Body of pancreas (tissue), 4 donors: ENCODE data around the gene HIGD1C. TPM values are rescaled to one million over a fixed set of nuclear protein-coding genes. Genes with fewer than 3 reads are reported as not detected.

Source experiments
- ATAC-seq: fragments of 150-250 bp; one replicate; pipeline ENCODE4 v1.9.1; 2016
- DNase-seq, 4 donors: peaks; one replicate each; pipeline ENCODE4 v3.0.0-alpha.2; 2019
- H3K27ac ChIP-seq, 4 donors: fragments of 200-600 bp; sonication (generic); 1 replicate in 3 of 4; 2 replicates in 1 of 4; pipeline versions ENCODE4 v1.5.1 to v1.6.1; 2016 to 2019; ENCODE audit warnings: mild to moderate bottlenecking in 1 of 4, mixed read lengths in 1 of 4, moderate library complexity in 1 of 4
- H3K27me3 ChIP-seq, 2 donors: fragments of 200-600 bp; sonication (generic); one replicate each; pipeline ENCODE4 v1.6.0; 2016; ENCODE audit warnings: mild to moderate bottlenecking in 1 of 2
- H3K36me3 ChIP-seq, 2 donors: fragments of 200-600 bp; sonication (generic); replicated peaks in 1 of 2; 2 replicates each; pipeline ENCODE4 v1.5.1; 2016; ENCODE audit warnings: low read depth in 2 of 2; ENCODE audit not compliant: insufficient read depth in 1 of 2
- H3K4me1 ChIP-seq: fragments of 200-600 bp; sonication (generic); one replicate; pipeline ENCODE4 v1.6.0; 2016
- H3K4me3 ChIP-seq, 2 donors: fragments of 200-600 bp; sonication (generic); 1 replicate in 1 of 2; 2 replicates in 1 of 2; pipeline ENCODE4 v1.5.1; 2016 to 2019
- H3K9me3 ChIP-seq, 3 donors: fragments of 200-600 bp; sonication (generic); 1 replicate in 2 of 3; 2 replicates in 1 of 3; pipeline ENCODE4 v1.5.1; 2016
- POLR2A ChIP-seq, 3 donors: fragments of 450-650 bp; IDR thresholded peaks; one replicate each; pipeline ENCODE4 v1.6.1; 2016; ENCODE audit warnings: antibody characterized with exemption in 3 of 3, mild to moderate bottlenecking in 2 of 3
- WGBS, 2 donors: methylation state at CpG; one replicate each; pipeline ENCODE4 v1.1.5; 2017; 5-methylcytosine and 5-hydroxymethylcytosine counted together
- intact Hi-C: fragments of 100-400 bp; cut with DNase I; formaldehyde crosslinking; loops from one replicate; pipeline ENCODE4 v1.15.1; 2023
- total RNA-seq, 2 donors: library from RNA; depleted of rRNA; stranded (reverse); fragments of >200 nt; gene quantifications; one replicate each; pipeline ENCODE4 v1.1.0, GENCODE V29; 2016
- TF ChIP-seq, protein P1 (sequence below), 7 experiments: fragments of 450-650 bp in 4 of 7; fragments of 200-600 bp in 3 of 7; sonication (generic) in 3 of 7; IDR thresholded peaks; one replicate each; pipeline ENCODE4 v1.5.1; 2016 to 2019; ENCODE audit warnings: antibody characterized with exemption in 7 of 7

HIGD1C gene
- total RNA-seq, 2 donors from 2014 or later: not detected

DNA sequence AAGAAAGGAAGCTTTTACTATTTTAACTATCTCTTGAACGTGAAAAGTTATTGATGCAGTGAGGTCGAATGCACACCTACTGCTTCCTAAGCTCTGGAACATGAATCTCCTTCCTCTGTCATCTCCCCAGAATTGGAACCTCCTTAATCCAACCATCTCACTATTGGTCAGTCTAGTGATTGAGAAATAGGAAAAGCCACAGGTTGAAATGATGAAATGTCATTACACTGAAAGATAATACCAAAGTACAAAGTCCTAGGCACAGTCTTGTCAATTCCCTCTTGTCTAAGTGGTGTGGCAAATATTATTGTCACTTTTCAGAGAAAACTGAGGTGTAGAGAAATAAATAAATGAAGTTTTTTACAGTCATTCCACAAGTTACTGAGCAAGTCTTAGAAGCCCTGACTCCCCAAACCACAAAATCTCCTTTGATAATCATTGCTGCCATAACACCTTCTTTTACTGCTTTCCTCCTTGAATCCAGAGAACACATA, 19.5 kb upstream of the HIGD1C start:
- no peaks in the 10 kb centered on the region for H3K27me3 ChIP-seq
- 38 to 66% methylated on average over 2 of the region's 2 CpGs for WGBS, 2 donors
- peaks cover 71% of the 10 kb centered on the region for H3K4me1 ChIP-seq
- peaks cover 0 to 8% of the 10 kb centered on the region in 2 donors for H3K36me3 ChIP-seq
- TF ChIP-seq, protein P1, sequence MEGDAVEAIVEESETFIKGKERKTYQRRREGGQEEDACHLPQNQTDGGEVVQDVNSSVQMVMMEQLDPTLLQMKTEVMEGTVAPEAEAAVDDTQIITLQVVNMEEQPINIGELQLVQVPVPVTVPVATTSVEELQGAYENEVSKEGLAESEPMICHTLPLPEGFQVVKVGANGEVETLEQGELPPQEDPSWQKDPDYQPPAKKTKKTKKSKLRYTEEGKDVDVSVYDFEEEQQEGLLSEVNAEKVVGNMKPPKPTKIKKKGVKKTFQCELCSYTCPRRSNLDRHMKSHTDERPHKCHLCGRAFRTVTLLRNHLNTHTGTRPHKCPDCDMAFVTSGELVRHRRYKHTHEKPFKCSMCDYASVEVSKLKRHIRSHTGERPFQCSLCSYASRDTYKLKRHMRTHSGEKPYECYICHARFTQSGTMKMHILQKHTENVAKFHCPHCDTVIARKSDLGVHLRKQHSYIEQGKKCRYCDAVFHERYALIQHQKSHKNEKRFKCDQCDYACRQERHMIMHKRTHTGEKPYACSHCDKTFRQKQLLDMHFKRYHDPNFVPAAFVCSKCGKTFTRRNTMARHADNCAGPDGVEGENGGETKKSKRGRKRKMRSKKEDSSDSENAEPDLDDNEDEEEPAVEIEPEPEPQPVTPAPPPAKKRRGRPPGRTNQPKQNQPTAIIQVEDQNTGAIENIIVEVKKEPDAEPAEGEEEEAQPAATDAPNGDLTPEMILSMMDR (IDR thresholded peaks at IDR 0.05): no peak
- no peak for TF ChIP-seq POLR2A (IDR thresholded peaks at IDR 0.05)
- H3K4me3 ChIP-seq: no peak overlapping the region
- no peak for DNase-seq
- peaks cover 0 to 8% (median 0%) of the 10 kb centered on the region in 3 donors for H3K9me3 ChIP-seq
- peak overlapping the region in 2 of 4 donors; percentile 29 to 73 for H3K27ac ChIP-seq
- intact Hi-C loops: no loop called here
- ATAC-seq: no peak

DNA sequence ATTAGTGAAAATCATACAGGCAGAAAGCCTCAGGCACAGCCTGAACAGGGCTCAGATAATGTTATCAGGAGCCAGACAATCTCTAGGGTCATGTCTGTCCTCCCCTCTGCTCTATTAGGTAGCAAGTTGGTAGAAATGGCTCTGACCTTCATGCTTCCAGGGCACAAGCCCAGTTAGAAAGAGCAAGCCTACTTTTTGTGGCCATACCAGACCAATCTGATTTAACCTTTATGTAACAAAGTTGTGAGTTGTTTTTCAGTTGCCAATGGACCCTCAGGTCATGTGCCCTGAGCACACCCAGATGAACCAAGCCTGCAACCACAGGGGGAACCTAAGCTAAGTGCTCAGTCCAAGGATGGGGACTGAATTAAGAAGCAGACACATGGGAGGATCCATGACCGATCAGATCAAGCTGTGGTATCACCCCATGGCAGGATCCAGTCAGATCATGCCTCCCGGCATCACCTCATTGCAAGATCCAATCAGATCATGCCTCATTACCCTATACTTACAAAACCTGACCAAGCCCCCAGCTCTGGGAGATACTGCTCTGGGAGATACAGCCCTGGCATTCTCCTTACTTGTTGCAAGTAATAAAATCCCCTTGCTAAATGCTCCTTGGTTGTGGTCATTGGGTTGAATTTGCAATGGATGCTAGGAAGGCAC, 18.8 kb upstream of the HIGD1C start:
- TF ChIP-seq POLR2A (IDR thresholded peaks at IDR 0.05): no peak
- TF ChIP-seq, protein P1 (IDR thresholded peaks at IDR 0.05): no peak
- no peak for ATAC-seq
- WGBS, 2 donors: 82 to 95% methylated on average over 2 of the region's 2 CpGs
- Histone ChIP-seq H3K9me3 (peaks cover 0 to 8% (median 0%) of the 10 kb centered on the region in 3 donors), H3K36me3 (peaks cover 0 to 8% of the 10 kb centered on the region in 2 donors), H3K4me3 (no peak overlapping the region), H3K27ac (peak overlapping the region in 3 of 4 donors; percentile 4 to 73 (median 29)), H3K27me3 (no peaks in the 10 kb centered on the region), H3K4me1 (peaks cover 63% of the 10 kb centered on the region)
- no peak for DNase-seq
- intact Hi-C loops: no loop called here

DNA sequence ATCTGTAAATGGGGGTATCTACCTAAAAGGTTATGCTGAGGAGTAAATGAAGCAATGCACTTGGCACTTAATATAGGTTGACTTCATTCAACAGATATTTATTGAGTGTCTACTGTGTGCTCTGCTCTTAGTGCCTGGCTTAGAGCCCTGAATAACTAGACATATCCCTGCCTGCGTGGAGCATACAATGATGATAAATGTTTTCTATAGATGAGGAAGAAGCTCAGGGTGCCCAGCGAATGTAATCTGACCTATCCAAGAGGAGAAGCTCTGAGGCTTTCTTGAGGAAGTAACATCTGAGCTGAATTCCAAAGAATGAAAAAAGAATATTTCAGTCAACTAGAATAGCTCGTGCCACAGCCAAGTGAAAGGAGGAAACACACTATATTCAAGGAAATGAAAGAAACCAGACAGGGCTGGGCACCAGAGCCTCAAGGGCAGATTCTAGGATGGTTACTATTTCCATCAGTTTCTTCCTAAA, 17.9 kb upstream of the HIGD1C start:
- ATAC-seq (peak; percentile 25), DNase-seq (peak in 1 of 4 donors; percentile 25)
- peaks cover 0 to 8% of the 10 kb centered on the region in 2 donors for H3K36me3 ChIP-seq
- WGBS, 2 donors: 52 to 59% methylated on average over 3 of the region's 3 CpGs
- no peak overlapping the region for H3K4me3 ChIP-seq
- no peaks in the 10 kb centered on the region for H3K27me3 ChIP-seq
- TF ChIP-seq POLR2A (IDR thresholded peaks at IDR 0.05): no peak
- TF ChIP-seq, protein P1 (IDR thresholded peaks at IDR 0.05): no peak
- intact Hi-C loops: no loop called here
- peaks cover 0 to 8% (median 0%) of the 10 kb centered on the region in 3 donors for H3K9me3 ChIP-seq
- H3K4me1 ChIP-seq: peaks cover 57% of the 10 kb centered on the region
- peak overlapping the region; percentile 16 to 73 (median 30) for H3K27ac ChIP-seq

DNA sequence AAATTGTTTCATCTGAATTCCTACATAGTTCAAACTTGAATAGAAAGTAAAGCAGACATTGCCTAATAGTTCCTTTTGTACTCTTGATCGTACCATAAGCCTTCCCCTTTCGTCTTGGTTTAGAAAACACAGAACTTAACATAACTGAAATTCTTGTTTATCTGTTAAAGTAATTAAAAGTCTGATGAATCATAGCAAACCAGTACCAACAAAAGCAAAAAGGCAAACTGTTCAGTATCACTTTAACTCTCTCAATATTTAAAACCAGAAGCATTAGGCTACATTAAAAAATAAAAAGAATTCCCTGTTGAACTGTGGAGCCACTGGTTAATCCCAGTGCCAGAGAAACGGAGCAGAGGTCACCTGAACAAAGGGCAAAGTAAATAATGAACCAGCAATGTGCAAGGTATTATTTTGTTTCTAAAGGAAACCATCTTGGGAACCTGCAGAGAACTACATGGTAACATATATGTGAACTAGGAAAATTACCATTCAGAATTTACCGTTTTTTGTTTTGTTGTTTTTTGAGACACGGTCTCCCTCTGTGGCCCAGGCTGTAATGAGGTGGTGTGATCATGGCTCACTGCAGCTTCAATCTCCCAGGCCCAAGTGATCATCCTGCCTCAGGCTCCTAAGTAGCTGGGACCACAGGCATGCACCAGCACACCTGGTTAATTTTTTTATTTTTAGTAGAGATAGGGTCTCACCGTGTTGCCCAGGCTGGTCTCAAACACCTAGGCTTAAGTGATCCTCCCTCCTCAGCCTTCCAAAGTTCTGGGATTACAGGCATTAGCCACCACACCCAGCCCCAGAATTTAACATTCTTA, 17.1 kb upstream of the HIGD1C start:
- Histone ChIP-seq H3K27me3 (no peaks in the 10 kb centered on the region), H3K4me3 (no peak overlapping the region), H3K36me3 (peaks cover 0 to 8% of the 10 kb centered on the region in 2 donors), H3K27ac (peak overlapping the region in 3 of 4 donors; percentile 29 to 73 (median 32)), H3K9me3 (peaks cover 0 to 8% (median 0%) of the 10 kb centered on the region in 3 donors), H3K4me1 (peaks cover 58% of the 10 kb centered on the region)
- ATAC-seq (peak; percentile 31), DNase-seq (no peak)
- WGBS, 2 donors: 41 to 53% methylated on average over 6 of the region's 6 CpGs
- intact Hi-C loops: no loop called here
- TF ChIP-seq, protein P1 (IDR thresholded peaks at IDR 0.05): no peak
- no peak for TF ChIP-seq POLR2A (IDR thresholded peaks at IDR 0.05)
